Spinal cord (tissue), 10 donors: ENCODE results near the gene SUN1. TPM values are rescaled to one million over a fixed set of nuclear protein-coding genes. Genes with fewer than 3 reads are reported as not detected.
"Not testable (repeated sequence)": the region's sequence is repeated elsewhere in the genome, so short reads cannot be mapped to it uniquely, and the experiment has no call there.

Experiments used
- DNase-seq, 6 donors: peaks; one replicate each; pipeline versions ENCODE4 v3.0.0 to v3.0.0-alpha.2; 2013 to 2015; ENCODE audit warnings: low spot score in 6 of 6, low read depth in 4 of 6
- H3K27ac ChIP-seq: one replicate; pipeline ENCODE4 v1.5.1; 2013; ENCODE audit warnings: low read depth, low read length, control low read depth
- H3K27me3 ChIP-seq: one replicate; pipeline ENCODE4 v1.6.1; 2013; ENCODE audit warnings: low read length; ENCODE audit not compliant: control insufficient read depth, insufficient read depth
- H3K36me3 ChIP-seq: one replicate; pipeline ENCODE4 v1.6.1; 2013; ENCODE audit warnings: low read length; ENCODE audit not compliant: control insufficient read depth, insufficient read depth
- H3K4me1 ChIP-seq: one replicate; pipeline ENCODE4 v1.6.1; 2013; ENCODE audit warnings: low read length; ENCODE audit not compliant: control insufficient read depth, insufficient read depth
- H3K4me3 ChIP-seq: one replicate; pipeline ENCODE4 v1.5.1; 2013; ENCODE audit warnings: low read depth, low read length, control low read depth
- H3K9me3 ChIP-seq: one replicate; pipeline ENCODE4 v1.6.1; 2013; ENCODE audit warnings: low read length; ENCODE audit not compliant: control insufficient read depth, insufficient read depth
- WGBS: methylation state at CpG from one replicate; pipeline ENCODE4 v1.1.5; 2013; ENCODE audit warnings: missing lambda C conversion rate; ENCODE audit not compliant: insufficient coverage; 5-methylcytosine and 5-hydroxymethylcytosine counted together
- polyA plus RNA-seq, 2 donors: library from polyadenylated mRNA; unstranded; fragments of 120-200 nt; gene quantifications; one replicate each; pipeline ENCODE4 v1.2.1, GENCODE V29; 2013; ENCODE audit not compliant: insufficient read length in 2 of 2
- total RNA-seq, 2 donors: library from RNA; depleted of rRNA in 1 of 2; stranded (reverse); fragments of 120-200 nt in 1 of 2; fragments of >200 nt in 1 of 2; gene quantifications; one replicate each; pipeline versions ENCODE4 v1.2.3 to v1.2.4, GENCODE V29; 2013 to 2014
- donor health status: healthy.

SUN1 gene
- total and polyA plus RNA-seq, 4 donors, result 114 to 185 (median 170) TPM

DNA sequence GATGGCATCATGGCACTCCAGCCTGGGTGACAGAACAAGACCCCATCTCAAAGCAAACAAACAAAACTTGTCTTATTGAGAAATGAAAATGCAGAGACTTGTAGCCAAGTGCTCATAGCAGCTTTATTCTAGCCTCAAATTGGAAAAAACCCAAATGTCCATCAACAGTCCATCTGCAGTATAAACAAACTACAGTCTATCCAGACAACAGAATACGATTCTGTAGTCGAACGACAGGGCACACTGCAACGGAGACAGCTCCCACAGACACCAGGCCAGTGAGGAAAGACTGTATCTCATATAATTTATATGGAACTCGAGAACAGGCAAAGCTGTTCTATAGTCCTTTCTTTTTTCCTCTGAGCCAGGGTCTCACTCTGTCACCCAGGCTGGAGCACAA, 40.8 kb upstream of the SUN1 start:
- WGBS, result 80% methylated on average over 5 of the region's 5 CpGs
- DNase-seq, result peak in 1 of 6 donors; percentile 46
- no peak overlapping the region for H3K27ac ChIP-seq

GRCh38 chr7:794207-794606, 38.1 kb upstream of the SUN1 start:
- 96% methylated on average over 2 of the region's 5 CpGs for WGBS
- Histone ChIP-seq H3K27ac (no peak overlapping the region), H3K9me3 (no peaks in the 10 kb centered on the region), H3K4me1 (no peaks in the 10 kb centered on the region), H3K4me3 (no peak overlapping the region), H3K36me3 (peaks cover 15% of the 10 kb centered on the region), H3K27me3 (no peaks in the 10 kb centered on the region)
- no peak for DNase-seq

More for the DNA sequence above, 40.8 kb upstream of the SUN1 start:
- Histone ChIP-seq H3K36me3 (peaks cover 23% of the 10 kb centered on the region), H3K27me3 (no peaks in the 10 kb centered on the region), H3K4me3 (no peak overlapping the region), H3K4me1 (no peaks in the 10 kb centered on the region), H3K9me3 (no peaks in the 10 kb centered on the region)

DNA sequence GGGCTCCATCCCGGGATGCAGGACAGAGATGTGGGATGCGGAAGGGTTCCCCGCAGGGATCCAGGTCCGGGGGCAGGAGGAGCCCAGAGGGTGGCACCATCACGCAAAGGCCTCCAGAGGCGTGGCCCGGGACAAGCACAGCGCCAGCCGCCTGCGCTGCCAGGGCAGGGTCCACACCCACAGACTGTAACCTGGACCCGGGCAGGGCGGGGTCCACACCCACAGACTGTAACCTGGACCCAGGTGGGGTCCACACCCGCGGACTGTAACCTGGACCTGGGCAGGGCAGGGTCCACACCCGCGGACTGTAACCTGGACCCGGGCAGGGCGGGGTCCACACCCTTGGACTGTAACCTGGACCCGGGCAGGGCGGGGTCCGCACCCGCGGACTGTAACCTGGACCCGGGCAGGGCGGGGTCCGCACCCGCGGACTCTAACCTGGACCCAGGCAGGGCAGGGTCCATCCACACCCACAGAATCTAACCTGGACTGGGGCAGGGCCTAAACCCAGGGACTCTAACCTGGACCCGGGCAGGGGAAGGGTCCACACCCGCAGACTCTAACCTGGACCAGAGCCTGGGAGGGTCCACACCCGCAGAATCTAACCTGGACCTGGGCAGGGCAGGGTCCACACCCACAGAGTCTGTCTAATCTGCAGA, 37.5 kb upstream of the SUN1 start:
- no peaks in the 10 kb centered on the region for H3K27me3 ChIP-seq
- no peak overlapping the region for H3K27ac ChIP-seq

GRCh38 chr7:796434-797169, 35.7 kb upstream of the SUN1 start:
- not testable (repeated sequence) for H3K27me3 ChIP-seq, H3K4me1 ChIP-seq, H3K4me3 ChIP-seq, H3K27ac ChIP-seq, H3K9me3 ChIP-seq
- peaks cover 15% of the 10 kb centered on the region for H3K36me3 ChIP-seq
- peak in 1 of 6 donors; percentile 45 for DNase-seq
- WGBS, result no CpG with 5 or more reads among the region's 10 CpGs

More for the DNA sequence above, 37.5 kb upstream of the SUN1 start:
- Histone ChIP-seq H3K4me1 (no peaks in the 10 kb centered on the region), H3K36me3 (peaks cover 15% of the 10 kb centered on the region), H3K9me3 (no peaks in the 10 kb centered on the region), H3K4me3 (no peak overlapping the region)
- DNase-seq, result no peak
- WGBS, result over 99% methylated on average over 20 of the region's 31 CpGs

- 95% methylated on average over 7 of the region's 12 CpGs for WGBS
- H3K27ac ChIP-seq, result no peak overlapping the region
- peaks cover 13% of the 10 kb centered on the region for H3K36me3 ChIP-seq
- H3K9me3 ChIP-seq, result no peaks in the 10 kb centered on the region
- H3K27me3 ChIP-seq, result no peaks in the 10 kb centered on the region
- no peak overlapping the region for H3K4me3 ChIP-seq
- no peak for DNase-seq
- peaks cover 10% of the 10 kb centered on the region for H3K4me1 ChIP-seq
Measured at GRCh38 chr7:798921-799470, 33.3 kb upstream of the SUN1 start.

- Histone ChIP-seq H3K27me3 (no peaks in the 10 kb centered on the region), H3K4me3 (no peak overlapping the region), H3K4me1 (peaks cover 10% of the 10 kb centered on the region), H3K27ac (no peak overlapping the region), H3K9me3 (no peaks in the 10 kb centered on the region), H3K36me3 (peaks cover 6% of the 10 kb centered on the region)
- DNase-seq, result no peak
- WGBS, result 90% methylated on average over 4 of the region's 7 CpGs
Measured at GRCh38 chr7:800692-801091, 31.6 kb upstream of the SUN1 start.

- H3K4me1 ChIP-seq, H3K27ac ChIP-seq, DNase-seq, H3K36me3 ChIP-seq, H3K4me3 ChIP-seq, H3K27me3 ChIP-seq, H3K9me3 ChIP-seq: not testable (repeated sequence)
- WGBS, result 82% methylated on average over 2 of the region's 6 CpGs
Measured at GRCh38 chr7:801351-801750, 30.9 kb upstream of the SUN1 start.

- Histone ChIP-seq H3K9me3 (no peaks in the 10 kb centered on the region), H3K4me3 (no peak overlapping the region), H3K4me1 (peaks cover 10% of the 10 kb centered on the region), H3K36me3 (peaks cover 6% of the 10 kb centered on the region), H3K27ac (no peak overlapping the region), H3K27me3 (no peaks in the 10 kb centered on the region)
- DNase-seq, result peak in 2 of 6 donors; percentile 21 to 58
- 19% methylated on average over 15 of the region's 19 CpGs for WGBS
Measured at GRCh38 chr7:801940-802381, 30.3 kb upstream of the SUN1 start.

DNA sequence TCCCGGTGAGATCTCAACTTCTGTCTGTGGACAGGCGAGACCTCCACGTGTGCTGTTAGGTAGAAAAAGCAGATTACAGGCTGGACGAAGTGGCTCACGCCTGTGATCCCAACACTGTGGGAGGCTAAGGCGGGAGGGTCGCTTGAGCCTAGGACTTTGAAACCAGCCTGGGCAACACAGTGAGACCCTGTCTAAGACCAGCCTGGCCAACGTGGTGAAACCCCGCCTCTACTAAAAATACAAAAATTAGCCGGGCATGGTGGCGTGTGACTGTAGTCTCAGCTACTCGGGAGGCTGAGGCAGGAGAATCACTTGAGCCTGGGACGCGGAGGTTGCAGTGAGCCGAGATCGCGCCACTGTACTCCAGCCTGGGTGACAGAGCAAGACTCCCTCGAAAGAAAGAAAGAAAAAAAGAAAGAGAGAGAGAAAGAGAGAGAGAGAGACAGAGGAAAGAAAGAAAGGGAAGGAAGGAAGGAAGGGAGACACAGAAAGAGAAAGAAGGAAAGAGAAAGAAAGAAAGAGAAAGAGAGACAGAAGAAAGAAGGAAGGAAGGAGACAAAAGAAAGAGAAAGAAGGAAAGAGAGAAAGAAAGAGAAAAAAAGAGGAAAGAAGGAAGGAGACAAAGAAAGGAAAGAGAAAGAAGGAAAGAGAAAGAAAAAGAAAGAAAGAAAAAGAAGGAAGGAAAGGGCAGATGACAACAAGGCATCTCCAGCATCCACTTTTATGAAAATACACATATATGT, 29.6 kb upstream of the SUN1 start:
- peaks cover 6% of the 10 kb centered on the region for H3K36me3 ChIP-seq
- H3K27ac ChIP-seq, result no peak overlapping the region
- no peak overlapping the region for H3K4me3 ChIP-seq
- DNase-seq, result no peak
- 81% methylated on average over 18 of the region's 18 CpGs for WGBS
- H3K9me3 ChIP-seq, result no peaks in the 10 kb centered on the region
- peaks cover 10% of the 10 kb centered on the region for H3K4me1 ChIP-seq
- H3K27me3 ChIP-seq, result no peaks in the 10 kb centered on the region
